ENCODE data around the gene MCRIP2. TPM values are rescaled to one million over a fixed set of nuclear protein-coding genes. Genes with fewer than 3 reads are reported as not detected.
A peak's percentile ranks its signal among the peaks of the same experiment; 100 is the strongest.

The MCRIP2 gene
- total and polyA plus RNA-seq, 9 of the 15 experiments (the other 6 are each of a cell fraction or from before 2014, with no cell fraction given) = 0.80 to 120 (median 35.2) TPM

GRCh38 chr16:684071-684794, 42.6 kb downstream of the MCRIP2 start, which contains the start of gene JMJD8 (continued):
- TF ChIP-seq ZNF197 (CRISPR knock-in tag; IDR thresholded peaks at IDR 0.05; ENCODE audit: low read depth) (no peak), MAFK (IDR thresholded peaks at IDR 0.05; ENCODE audit: low read length) (no peak), ETV1 (tag; conservative IDR thresholded peaks at IDR 0.05; ENCODE audit: low read depth) (peak; percentile 82), RBM22 (IDR thresholded peaks at IDR 0.05; ENCODE audit: low read depth, low read length, poor library complexity, severe bottlenecking) (peak; percentile 99), NFYB (IDR thresholded peaks at IDR 0.05; ENCODE audit: extremely low read depth, insufficient read length) (peak; percentile 83), PHB2 (IDR thresholded peaks at IDR 0.05; ENCODE audit: low read depth) (no peak), EHMT2 (IDR thresholded peaks at IDR 0.05) (no peak), RBBP5 (IDR thresholded peaks at IDR 0.05; ENCODE audit: borderline replicate concordance, insufficient read depth, low read length, poor library complexity, severe bottlenecking) (peak; percentile 65), CBX8 (IDR thresholded peaks at IDR 0.05; ENCODE audit: borderline replicate concordance, extremely low read depth, low read depth, low read length, poor library complexity, severe bottlenecking) (no peak), ESRRA (IDR thresholded peaks at IDR 0.05; ENCODE audit: borderline replicate concordance, low read depth) (0 out of 2 replicates have a peak, but pooled peaks have one; percentile 44), ARNT (IDR thresholded peaks at IDR 0.05) (no peak), YBX1 (IDR thresholded peaks at IDR 0.05) (no peak), WHSC1 (IDR thresholded peaks at IDR 0.05; ENCODE audit: low read length) (no peak), NFXL1 (CRISPR knock-in tag; IDR thresholded peaks at IDR 0.05) (no peak), TCF7L2 (IDR thresholded peaks at IDR 0.05; ENCODE audit: low read depth, low read length) (no peak), LCOR (CRISPR knock-in tag; IDR thresholded peaks at IDR 0.05) (no peak), ZBTB26 (CRISPR knock-in tag; IDR thresholded peaks at IDR 0.05) (no peak), TRIM25 (IDR thresholded peaks at IDR 0.05; ENCODE audit: borderline replicate concordance) (no peak), NR2C2 (CRISPR knock-in tag; IDR thresholded peaks at IDR 0.05) (peak; percentile 87), NR2C2 (tag; IDR thresholded peaks at IDR 0.05) (peak; percentile 98), SIN3B (IDR thresholded peaks at IDR 0.05; ENCODE audit: low read depth) (peak; percentile 87), MEF2D (tag; conservative IDR thresholded peaks at IDR 0.05; ENCODE audit: low read depth) (no peak), BRCA1 (IDR thresholded peaks at IDR 0.05) (no peak), BRCA1 (CRISPR knock-in tag; IDR thresholded peaks at IDR 0.05) (no peak), MYBL2 (IDR thresholded peaks at IDR 0.05; ENCODE audit: low read depth) (no peak), MYBL2 (CRISPR knock-in tag; IDR thresholded peaks at IDR 0.05; ENCODE audit: borderline replicate concordance) (no peak), GTF2F1 (IDR thresholded peaks at IDR 0.05; ENCODE audit: low read depth, low read length) (no peak), MEIS2 (IDR thresholded peaks at IDR 0.05; ENCODE audit: partially characterized antibody) (no peak), TCFL5 (CRISPR knock-in tag; conservative IDR thresholded peaks at IDR 0.05) (no peak)
